ENCODE measurements around the gene TSNAX. TPM values are rescaled to one million over a fixed set of nuclear protein-coding genes. Genes with fewer than 3 reads are reported as not detected.

TSNAX gene
- total RNA-seq, 1 experiment from 2014 or later, result 47.1 TPM

DNA sequence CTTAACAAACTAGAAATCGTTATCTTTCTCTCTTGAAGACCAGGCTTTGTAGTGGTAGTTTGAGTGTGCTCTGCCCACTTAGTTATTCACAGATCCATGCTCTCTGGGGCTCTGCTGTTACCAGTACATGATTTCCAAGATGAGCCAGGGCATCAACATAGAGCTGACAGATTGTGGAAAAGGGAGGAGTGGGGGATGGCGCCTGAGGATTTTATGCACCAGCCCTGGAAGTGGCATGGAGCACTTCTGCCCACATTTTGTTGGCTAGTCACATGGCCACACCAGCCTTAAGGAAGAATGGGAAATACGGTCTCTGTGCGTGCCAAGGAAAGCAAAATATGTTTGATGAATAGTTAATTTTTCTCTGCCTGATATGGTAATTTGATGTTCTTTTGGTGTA is 18.2 kb downstream of the TSNAX start:
- TF ChIP-seq CBX3 (IDR thresholded peaks at IDR 0.05; ENCODE audit: low read depth) (no peak), ZNF274 (IDR thresholded peaks at IDR 0.05; ENCODE audit: low read depth, low read length) (no peak), ZFX (IDR thresholded peaks at IDR 0.05) (no peak), POLR2AphosphoS5 (IDR thresholded peaks at IDR 0.05; ENCODE audit: low read depth, low read length) (no peak)
- POLR2A ChIA-PET, result no interaction called here
- H3K4me2 ChIP-seq (ENCODE audit: low read length), result no peak overlapping the region
- H3K27me3 ChIP-seq (ENCODE audit: insufficient read depth, low read length), result no peaks in the 10 kb centered on the region
- peaks cover 11 to 12% of the 10 kb centered on the region in 2 experiments; a peak in 3 of 4 replicates for H3K36me3 ChIP-seq (ENCODE audit: control insufficient read depth in 1 of 2, insufficient read depth in 2 of 2, low read length in 2 of 2)
- peaks cover 6% of the 10 kb centered on the region for H3K79me2 ChIP-seq (ENCODE audit: insufficient read depth, low read length)
- no peak overlapping the region for H3K27ac ChIP-seq (ENCODE audit: low read depth, low read length)
- DNase-seq (ENCODE audit: low read depth, low spot score) (no peak), ATAC-seq (no peak)
- H3K9me2 ChIP-seq (ENCODE audit: insufficient read depth), result no peaks in the 10 kb centered on the region
- H4K20me1 ChIP-seq (ENCODE audit: insufficient read depth), result no peaks in the 10 kb centered on the region
- no peak overlapping the region for H2AFZ ChIP-seq (ENCODE audit: low read depth, low read length, poor library complexity, severe bottlenecking)
- RAD21 ChIA-PET (ENCODE audit: low non-redundant PET in 1 of 2, low total read pairs in 2 of 2, uncharacterized antibody in 2 of 2, unreplicated experiment in 2 of 2), result no interaction called here
- CTCF ChIA-PET, result no interaction called here
- no peaks in the 10 kb centered on the region for H3K9me3 ChIP-seq (ENCODE audit: control insufficient read depth in 1 of 2, insufficient read depth in 1 of 2, low read depth in 1 of 2, low read length in 2 of 2)
- no peak overlapping the region for H3K9ac ChIP-seq (ENCODE audit: low read length)
- no peak overlapping the region for H3K4me3 ChIP-seq (replicated peaks in 1 of 2; ENCODE audit: low read depth in 1 of 2, low read length in 2 of 2)
- H3K4me1 ChIP-seq (ENCODE audit: control insufficient read depth in 1 of 2, insufficient read depth in 2 of 2, low read length in 2 of 2), result no peaks in the 10 kb centered on the region
- intact Hi-C loops (cut with micrococcal nuclease), result no loop called here
- BruUV-seq (replicated peaks), result no TSS peak

DNA sequence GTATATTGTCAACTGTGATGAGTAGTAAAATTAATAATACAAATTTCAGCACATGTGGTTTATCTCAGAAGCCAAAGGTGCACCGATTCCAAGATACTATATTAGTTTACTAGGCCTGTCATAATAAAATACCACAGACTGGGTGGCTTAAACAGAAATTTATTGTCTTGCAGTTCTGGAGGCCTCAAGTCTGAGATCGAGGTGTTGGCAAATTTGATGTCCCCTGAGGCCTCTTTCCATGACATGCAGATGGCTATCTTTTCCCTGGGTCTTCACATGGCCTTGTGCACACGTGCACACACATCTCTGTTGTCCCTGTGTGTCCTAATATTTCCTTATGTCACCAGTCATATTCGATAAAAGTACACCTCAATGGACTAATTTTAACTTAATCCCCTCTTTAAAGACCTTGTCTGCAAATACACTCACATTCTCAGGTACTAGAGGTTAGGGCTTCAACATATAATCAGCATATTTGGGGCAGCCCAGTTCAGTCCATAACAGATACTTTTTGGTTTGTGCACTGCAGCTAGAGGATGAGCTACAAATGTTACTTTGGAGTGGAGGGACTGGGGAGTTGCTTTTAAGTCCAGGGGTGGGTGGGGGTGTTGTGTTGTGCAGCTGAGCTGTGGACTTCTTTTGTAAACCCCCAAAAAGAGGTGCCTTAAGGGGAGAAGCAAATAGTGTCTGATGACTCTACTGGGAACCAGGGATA is 21.4 kb downstream of the TSNAX start:
- Histone ChIP-seq H3K4me1 (ENCODE audit: control insufficient read depth in 1 of 2, insufficient read depth in 2 of 2, low read length in 2 of 2) (no peaks in the 10 kb centered on the region), H3K27ac (ENCODE audit: low read depth, low read length) (no peak overlapping the region), H3K9ac (ENCODE audit: low read length) (no peak overlapping the region), H3K27me3 (ENCODE audit: insufficient read depth, low read length) (no peaks in the 10 kb centered on the region), H3K79me2 (ENCODE audit: insufficient read depth, low read length) (peaks cover 13% of the 10 kb centered on the region), H2AFZ (ENCODE audit: low read depth, low read length, poor library complexity, severe bottlenecking) (no peak overlapping the region), H3K9me3 (ENCODE audit: control insufficient read depth in 1 of 2, insufficient read depth in 1 of 2, low read depth in 1 of 2, low read length in 2 of 2) (no peaks in the 10 kb centered on the region), H3K36me3 (ENCODE audit: control insufficient read depth in 1 of 2, insufficient read depth in 2 of 2, low read length in 2 of 2) (0 out of 4 replicates have a peak, but pooled peaks cover 0 to 2% of the 10 kb centered on the region in 2 experiments), H4K20me1 (ENCODE audit: insufficient read depth) (no peaks in the 10 kb centered on the region), H3K9me2 (ENCODE audit: insufficient read depth) (no peaks in the 10 kb centered on the region), H3K4me3 (replicated peaks in 1 of 2; ENCODE audit: low read depth in 1 of 2, low read length in 2 of 2) (no peak overlapping the region), H3K4me2 (ENCODE audit: low read length) (no peak overlapping the region)
- BruUV-seq (replicated peaks), result no TSS peak
- peak; percentile 25; the same call in 1 of the 2 replicates for ATAC-seq
- ChIA-PET CTCF (no interaction called here), RAD21 (ENCODE audit: low non-redundant PET in 1 of 2, low total read pairs in 2 of 2, uncharacterized antibody in 2 of 2, unreplicated experiment in 2 of 2) (no interaction called here), POLR2A (no interaction called here)
- DNase-seq (ENCODE audit: low read depth, low spot score), result no peak
- no peak for TF ChIP-seq ATF3 (IDR thresholded peaks at IDR 0.05)
- intact Hi-C loops (cut with micrococcal nuclease), result loop anchor here (1.0 kb wide), 1 partner anchor 192 kb away; no protein-coding TSS in a partner anchor
